Ovary (tissue), 3 donors: ENCODE results near the gene OR10J4.

Source experiments
- POLR2A ChIP-seq: fragments of 450-650 bp; IDR thresholded peaks from one replicate; pipeline ENCODE4 v1.6.1; 2017; ENCODE audit warnings: antibody characterized with exemption, mild to moderate bottlenecking, moderate library complexity
- TF ChIP-seq, protein P1 (sequence below), 3 donors: fragments of 450-650 bp in 2 of 3; fragments of 200-600 bp in 1 of 3; IDR thresholded peaks; one replicate each; pipeline versions ENCODE4 v1.5.1 to v1.8.0; 2016 to 2022; ENCODE audit warnings: antibody characterized with exemption in 3 of 3, mild to moderate bottlenecking in 1 of 3
- donor health status: DM: no; HTN: no; CAD: no.

- TF ChIP-seq, protein P1, sequence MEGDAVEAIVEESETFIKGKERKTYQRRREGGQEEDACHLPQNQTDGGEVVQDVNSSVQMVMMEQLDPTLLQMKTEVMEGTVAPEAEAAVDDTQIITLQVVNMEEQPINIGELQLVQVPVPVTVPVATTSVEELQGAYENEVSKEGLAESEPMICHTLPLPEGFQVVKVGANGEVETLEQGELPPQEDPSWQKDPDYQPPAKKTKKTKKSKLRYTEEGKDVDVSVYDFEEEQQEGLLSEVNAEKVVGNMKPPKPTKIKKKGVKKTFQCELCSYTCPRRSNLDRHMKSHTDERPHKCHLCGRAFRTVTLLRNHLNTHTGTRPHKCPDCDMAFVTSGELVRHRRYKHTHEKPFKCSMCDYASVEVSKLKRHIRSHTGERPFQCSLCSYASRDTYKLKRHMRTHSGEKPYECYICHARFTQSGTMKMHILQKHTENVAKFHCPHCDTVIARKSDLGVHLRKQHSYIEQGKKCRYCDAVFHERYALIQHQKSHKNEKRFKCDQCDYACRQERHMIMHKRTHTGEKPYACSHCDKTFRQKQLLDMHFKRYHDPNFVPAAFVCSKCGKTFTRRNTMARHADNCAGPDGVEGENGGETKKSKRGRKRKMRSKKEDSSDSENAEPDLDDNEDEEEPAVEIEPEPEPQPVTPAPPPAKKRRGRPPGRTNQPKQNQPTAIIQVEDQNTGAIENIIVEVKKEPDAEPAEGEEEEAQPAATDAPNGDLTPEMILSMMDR (IDR thresholded peaks at IDR 0.05) = no peak
- no peak for TF ChIP-seq POLR2A
These were observed 7.4 kb downstream of the OR10J4 start, which contains the start of gene OR10J1 for GRCh38 chr1:159439422-159439821.
